NCI-H345 treated with DMSO at 0.1 percent for 48 hours (cell line): ENCODE data around the gene NUP62.

Source experiments
- DNase-seq: peaks from one replicate; lab custom pipeline; 2025; ENCODE audit not compliant: unreplicated experiment; lab: John Stamatoyannopoulos, UW

Gene NUP62

DNA sequence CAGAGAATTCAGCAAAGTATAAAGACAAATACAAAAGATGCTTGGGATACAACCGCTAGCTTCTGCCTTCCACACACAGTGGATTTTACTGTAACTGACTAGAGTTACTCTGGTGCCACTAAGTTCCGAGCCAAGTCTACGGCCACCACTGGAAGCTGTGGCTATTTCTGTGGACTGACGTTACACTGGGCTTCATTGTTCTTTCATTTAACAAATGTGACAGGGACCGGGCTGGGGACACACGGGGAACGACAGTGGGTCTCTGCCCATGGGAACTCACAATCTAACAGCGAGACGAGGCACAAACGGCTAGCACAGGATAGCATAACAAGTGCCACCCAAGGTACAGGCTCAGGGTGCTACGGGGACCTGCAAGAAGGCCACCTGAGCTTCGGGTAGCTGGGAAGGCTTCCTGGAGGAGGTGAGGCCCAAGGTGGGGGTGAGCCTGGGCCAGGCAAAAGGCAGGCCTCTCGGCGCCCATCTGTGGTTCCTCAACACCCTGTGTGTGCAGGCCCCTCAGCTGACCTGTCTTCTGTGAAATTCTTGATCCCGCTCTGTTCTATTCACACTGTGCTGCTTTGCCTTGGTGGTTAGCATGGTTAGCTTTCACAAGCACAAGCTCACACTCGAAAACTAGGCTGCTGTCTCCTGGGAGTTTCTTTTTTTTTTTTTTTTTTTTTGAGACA lies 22.3 kb downstream of the NUP62 start:
- DNase-seq = no peak

- no peak for DNase-seq
These were observed 25.2 kb downstream of the NUP62 start for GRCh38 chr19:49904136-49904535.

DNA sequence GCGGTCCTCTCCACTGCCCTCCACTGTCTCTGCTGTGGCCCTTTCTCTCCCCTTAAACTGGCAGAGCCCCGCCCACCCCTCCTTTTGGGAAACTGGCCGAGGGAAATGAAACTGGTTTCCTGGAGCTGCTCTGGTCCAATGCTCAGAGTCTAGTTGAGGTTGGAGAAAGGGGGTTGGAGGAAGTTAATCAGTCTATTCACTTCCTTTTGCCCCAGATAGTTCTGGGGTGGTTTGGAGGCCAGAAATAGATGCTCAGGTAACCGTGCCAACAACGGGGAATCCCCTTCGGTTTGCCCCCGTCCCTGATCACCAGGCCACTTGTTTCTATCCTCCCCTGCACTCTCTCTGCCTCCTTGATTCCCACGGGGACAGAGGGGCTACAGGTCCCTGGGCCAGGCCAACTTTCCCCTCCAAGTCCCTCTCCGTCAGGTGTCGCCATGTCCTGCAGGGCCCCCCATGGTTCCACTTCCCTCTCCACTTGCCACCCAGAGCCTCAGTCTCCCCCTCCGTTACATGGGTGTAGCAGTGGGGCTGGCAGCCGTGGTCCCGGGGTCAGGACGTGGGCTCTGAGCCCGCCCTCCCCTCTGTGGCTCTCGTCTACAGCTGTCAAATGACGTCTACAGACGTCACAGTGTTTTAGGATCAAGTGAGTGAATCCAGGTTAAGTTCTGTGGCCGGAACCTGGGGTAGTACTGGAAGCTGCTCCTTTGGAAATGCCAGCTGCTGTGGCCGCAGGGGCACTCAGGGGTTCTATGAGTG lies 32.3 kb downstream of the NUP62 start, which contains the start of gene IL4I1:
Gene IL4I1 (minus strand): TSS at position 25 of the 759 bp plus-strand sequence. CDS start 727 bp downstream, outside the sequence.
- DNase-seq = no peak

DNA sequence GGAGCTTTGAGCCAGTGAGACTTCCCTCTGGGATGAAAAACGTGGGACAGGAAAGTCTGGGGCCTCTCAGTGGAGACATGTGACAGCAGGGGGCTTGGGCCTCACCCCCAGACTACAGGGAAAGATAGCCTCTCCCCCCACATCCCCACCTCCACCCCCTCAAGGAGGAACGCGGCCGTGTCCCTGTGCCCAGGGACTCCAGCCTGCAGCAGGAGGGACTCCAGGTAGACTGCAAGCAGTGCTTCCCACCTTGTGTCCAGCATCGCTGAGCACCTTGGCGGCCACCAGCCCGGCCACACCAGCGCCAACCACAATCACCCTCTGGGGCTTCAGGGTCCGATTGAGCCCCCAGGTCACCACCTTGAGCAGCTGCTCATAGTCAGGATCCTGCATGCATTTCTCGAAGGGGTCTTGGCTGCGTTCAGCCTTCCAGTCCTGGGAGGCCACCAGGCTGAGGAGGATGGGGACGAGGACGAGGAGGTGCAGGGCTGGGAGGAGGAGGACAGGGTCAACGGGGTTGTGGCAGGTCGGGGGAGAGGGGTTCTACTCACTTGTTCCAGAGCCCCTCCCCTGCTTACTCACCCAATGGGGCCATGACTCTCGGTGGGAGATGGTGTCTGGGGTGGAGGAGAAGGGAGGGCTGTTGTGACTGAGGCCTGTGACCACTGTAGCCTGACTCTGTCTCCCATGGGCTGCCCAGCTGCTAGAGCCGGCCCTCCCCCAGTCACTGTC lies 33.6 kb downstream of the NUP62 start:
- DNase-seq = no peak

- DNase-seq = no peak
These were observed 34.3 kb downstream of the NUP62 start for GRCh38 chr19:49894879-49895565.

- no peak for DNase-seq
These were observed 35.2 kb downstream of the NUP62 start for GRCh38 chr19:49894011-49894664.

DNA sequence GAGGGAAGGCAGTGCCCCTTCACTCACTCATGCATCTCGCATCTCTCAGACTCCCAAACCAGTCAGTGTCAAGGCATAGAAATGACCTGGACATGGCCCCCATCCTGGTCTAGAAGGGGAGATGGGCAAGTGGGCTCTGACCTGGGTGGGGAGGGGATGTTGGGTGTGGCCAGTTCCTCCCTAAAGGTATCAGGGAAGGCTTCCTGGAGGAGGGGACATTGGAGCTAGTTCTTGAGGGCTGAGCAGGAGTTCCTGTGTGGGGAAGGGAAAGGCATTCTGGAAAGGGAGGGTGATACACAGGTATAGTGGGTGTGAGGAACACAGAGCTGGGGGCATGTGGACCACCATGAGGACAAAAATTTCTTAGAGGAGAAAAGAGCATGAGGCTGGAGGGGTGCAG lies 36.6 kb downstream of the NUP62 start:
- no peak for DNase-seq

DNA sequence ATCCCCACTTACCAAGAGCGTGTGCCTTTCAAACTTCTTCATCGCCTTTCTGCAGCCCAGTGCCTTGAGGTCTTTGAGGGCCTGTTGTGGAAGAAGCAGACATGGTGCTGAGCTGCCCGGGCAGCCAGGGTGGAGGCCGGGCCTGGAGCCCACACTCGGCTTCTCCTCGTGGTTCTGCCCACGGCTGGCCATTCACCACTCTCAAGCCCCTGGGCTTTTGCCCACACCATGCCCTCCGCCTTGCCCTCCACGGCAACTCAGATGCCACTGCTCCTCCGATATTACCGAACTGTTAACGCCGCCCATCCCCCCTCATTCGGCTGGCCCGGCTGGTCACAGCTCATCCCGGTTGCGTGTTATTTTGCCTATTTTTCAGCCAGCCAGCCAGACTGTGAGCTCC lies 37.9 kb downstream of the NUP62 start:
- DNase-seq = no peak

DNA sequence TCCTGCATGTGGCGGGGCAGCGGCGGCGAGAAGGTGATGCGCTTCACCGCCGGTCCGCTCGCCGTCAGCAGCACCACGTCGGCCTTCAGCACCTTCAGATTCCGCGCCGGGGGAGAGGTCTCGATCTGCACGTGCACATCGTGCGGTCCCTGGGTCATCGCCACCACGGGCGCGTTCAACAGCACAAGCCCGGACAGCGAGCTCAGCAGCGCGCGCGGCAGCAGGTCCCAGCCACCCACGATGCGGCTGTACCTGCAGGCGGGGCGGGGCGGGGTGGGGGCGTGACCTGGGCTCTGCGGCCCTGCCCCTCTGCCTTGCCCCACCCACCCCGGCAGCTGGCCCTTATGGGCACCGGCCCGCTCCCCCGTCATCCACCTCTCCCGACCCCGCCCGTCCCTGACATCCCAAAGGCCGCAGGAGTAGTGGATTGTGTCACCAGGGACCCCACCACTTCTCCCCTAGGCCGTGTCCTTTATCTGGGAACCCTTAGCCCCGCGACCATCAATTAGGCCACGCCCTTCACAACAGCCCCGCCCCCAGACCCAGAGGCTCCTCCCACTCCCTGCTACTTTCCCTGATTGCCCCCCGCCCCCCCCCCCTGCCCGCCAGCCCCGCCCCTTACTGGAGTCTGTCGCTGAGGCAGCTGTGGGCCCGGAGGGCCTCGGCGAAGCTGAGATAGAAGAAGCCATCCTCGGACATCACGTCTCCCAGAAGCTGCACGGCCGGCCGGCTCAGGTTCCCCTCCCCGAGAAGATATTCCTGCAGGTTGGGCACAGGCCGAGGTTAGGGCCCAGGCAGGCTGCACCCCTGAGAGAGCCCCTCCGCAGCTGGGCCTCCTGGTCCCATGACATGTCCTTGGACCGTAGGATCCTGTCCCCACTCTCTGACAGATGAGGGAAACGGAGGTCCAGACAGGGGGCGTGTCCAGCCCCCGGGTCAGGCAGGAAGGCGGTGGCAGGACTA lies 38.7 kb downstream of the NUP62 start:
- no peak for DNase-seq

GRCh38 chr19:49889687-49890348 lies 39.5 kb downstream of the NUP62 start:
- DNase-seq = no peak

DNA sequence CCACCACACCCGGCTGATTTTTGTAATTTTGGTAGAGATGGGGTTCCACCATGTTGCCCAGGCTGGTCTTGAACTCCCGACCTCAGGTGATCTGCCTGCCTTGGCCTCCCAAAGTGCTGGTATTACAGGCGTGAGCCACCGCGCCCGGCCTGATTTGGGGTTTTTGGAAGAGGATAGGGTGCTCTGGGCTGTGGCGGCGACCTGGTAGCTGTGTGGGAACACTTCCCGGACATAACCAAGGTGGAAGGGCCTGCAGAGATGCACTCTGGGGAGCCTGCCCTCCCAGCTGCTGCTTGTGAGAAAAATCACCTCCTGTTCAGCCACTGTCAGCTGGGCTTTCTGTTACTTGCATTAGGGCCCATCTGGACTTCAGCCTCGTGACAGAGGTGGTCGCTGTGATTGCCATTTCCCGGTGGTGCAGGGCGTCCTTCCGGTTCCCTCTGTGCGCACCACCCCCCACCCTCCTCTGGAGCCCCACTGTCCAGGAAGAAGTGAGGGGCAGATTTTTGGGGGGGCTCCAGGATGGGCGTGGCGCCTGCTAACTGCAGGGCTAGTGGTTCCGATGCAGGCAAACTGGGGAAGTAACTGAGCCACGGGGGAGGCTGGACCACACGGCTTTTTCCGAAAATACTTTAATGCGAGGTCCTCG lies 40.1 kb downstream of the NUP62 start:
- no peak for DNase-seq

GRCh38 chr19:49888510-49888824 lies 40.8 kb downstream of the NUP62 start:
- no peak for DNase-seq

DNA sequence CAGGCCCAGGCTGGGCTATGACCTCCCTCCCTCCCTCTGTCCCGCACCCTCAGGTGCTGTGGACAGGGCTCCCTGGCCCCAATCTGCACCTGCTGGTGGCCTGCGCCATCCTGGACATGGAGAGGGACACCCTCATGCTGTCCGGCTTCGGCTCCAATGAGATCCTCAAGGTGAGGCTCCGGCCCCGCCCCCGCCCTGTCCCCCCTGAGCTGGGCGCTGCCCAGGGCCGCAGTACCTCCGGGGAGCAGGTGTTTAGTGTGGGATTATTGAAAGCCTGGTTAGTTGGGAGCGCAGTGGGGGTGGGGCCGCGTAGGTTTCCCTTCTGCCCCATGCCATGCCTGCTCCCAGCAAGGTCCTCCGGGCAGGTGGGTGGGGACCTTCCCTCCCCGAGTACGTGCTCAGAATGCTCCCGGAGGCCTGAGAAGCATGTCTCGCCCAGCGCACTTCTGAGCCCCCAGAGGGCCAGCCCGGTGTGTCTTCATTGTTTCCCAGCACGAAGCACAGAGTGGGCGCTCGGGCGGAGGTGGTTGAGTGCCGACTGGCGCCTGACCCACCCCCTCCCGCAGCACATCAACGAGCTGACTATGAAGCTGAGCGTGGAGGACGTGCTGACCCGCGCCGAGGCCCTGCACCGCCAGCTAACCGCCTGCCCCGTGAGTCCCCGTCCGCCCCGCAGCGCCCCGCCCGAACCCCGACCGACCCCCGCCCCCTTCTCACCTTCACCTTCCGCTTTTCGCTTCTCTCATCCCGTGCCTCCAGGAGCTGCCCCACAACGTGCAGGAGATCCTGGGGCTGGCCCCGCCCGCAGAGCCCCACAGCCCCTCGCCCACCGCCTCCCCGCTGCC lies 41.4 kb downstream of the NUP62 start:
- DNase-seq = no peak

GRCh38 chr19:49887037-49887664 lies 42.2 kb downstream of the NUP62 start:
- no peak for DNase-seq

DNA sequence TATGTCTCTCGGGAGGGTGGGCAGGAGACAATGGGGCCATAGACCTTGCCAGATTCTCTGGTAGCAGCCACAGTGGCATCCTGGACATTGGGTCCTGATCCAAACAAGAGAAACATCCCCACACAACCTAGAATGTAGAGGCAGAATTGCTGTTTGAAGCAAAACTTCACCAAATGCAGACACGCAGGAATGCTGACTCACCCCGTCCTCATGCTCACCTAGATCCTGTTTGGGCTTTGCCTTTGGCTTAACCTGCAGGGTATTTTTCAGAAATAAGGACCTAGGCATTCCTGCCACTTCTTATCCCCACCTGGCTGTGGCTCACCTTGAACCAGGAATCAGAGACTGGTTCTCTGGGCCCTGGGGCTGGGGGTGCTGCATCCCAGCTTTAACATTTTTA lies 44.5 kb downstream of the NUP62 start:
- DNase-seq = no peak

DNA sequence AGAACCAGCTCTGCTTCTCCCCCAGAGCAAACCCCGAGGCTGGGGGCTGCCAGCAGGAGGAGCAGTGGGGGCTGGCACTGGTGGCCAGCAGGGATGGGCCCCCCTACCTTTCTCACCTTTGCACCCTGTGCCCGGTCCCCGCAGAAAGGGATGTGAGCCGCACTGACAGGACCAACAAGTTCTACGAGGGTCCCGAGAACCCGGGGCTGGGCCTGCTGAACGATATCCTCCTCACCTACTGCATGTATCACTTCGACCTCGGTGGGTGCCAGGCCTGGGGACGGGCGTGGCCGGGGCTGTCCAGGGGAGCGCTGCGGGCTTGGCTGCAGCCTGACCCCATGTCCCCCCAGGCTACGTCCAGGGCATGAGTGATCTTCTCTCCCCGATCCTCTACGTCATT lies 45.2 kb downstream of the NUP62 start:
- no peak for DNase-seq

- no peak for DNase-seq
These were observed 46.2 kb downstream of the NUP62 start for GRCh38 chr19:49883094-49883493.
